Stimulated activated CD4-positive, alpha-beta T cell treated with anti-CD3 and anti-CD28 coated beads, Interleukin-4, amount 100 ng/mL, for 24 hours (primary cell): ENCODE results near the gene MTA3.

Experiments
- DNase-seq: peaks from one replicate; pipeline ENCODE4 v3.0.0-alpha.2; 2020

MTA3 gene

GRCh38 chr2:42791606-42792005, 223.2 kb downstream of the MTA3 start:
- DNase-seq, result no peak

GRCh38 chr2:42792087-42792582, 223.7 kb downstream of the MTA3 start:
- DNase-seq, result no peak

GRCh38 chr2:42792583-42793333, 224.3 kb downstream of the MTA3 start, which contains the start of gene HAAO:
Gene HAAO (minus strand): TSS chr2:42792583. CDS start chr2:42792536, 47 bp downstream.
- DNase-seq, result no peak

DNA sequence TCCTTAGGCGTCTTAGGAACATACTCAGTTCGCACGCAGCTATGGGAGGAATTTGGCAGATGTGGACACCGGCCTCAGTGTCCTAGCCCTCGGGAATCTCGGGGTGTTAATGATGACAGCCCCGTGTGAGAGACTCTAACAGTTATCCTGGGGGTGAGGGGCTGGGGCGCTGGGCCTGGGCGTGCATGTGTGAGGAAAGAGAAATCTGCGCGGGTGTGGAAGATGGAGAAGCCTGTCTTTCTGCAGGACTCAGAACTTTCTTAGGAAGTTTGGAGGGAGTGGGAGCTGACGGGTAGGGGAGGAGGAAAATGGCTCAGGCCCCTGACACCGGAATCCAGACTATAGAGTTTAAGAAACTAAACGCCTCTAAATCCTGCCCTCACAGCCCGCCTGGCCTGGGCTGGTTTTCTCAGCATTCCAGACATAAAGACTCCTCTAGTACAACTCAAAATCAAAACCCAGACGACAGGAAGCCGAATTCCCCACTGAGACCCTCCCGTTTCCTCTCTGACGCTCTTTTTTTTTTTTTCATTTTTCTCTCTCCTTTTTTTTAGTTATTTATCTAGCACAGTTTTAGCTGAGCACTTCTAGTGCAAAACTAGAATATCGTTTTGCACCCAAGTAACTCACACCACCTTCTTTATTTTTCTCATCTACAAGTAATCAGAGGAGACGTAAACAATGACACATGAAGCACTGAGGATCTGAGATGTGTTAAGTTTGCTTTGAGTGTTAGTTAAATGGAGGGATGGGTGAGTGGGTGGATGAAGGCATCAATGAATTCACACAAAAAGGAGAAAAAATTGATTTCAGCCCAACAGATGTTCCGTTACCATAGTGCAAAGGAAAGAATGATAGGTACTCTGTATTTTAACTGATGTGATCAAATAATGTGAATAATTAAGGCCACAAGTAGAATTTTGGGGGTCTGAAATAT, 225.2 kb downstream of the MTA3 start:
- no peak for DNase-seq

DNA sequence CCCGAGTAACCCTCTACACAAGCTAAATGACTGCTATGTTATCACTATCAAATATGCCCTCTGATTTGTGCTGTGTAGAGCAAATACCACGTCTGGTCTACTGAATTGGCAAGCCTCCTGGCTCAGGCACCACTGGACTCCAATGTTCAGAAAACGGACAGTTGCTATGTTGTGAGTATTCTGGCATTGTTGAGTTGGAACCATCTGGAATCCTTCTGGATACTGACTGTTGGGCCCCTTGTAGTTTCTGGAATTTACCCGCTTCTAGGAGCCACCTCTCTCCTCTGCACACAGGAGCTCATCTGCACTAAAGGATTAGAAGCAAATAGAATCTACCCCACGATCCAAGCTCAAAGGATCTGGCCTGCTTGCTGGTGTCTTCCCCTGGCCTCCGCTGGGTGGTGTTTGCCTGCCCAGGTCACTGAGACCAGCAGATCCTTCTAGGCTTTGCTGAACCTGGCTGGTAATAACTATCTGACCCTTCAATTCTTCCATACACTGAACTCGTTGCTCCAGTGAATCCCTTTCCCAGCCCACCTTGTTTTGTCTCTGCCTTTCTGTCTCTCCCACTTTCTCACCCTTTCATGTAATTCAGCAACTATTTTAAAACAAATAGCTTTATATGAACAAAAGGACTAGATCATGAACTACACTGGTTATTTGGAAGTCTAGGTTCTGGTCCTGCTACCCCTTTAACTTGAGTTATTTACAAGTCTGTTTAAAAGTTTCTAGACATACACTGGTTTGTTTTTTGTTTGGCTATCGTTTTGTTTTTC, 226.0 kb downstream of the MTA3 start:
- DNase-seq, result no peak

- DNase-seq, result no peak
Measured at GRCh38 chr2:42795275-42795674, 226.8 kb downstream of the MTA3 start.

- no peak for DNase-seq
Measured at GRCh38 chr2:42795841-42796301, 227.4 kb downstream of the MTA3 start.

DNA sequence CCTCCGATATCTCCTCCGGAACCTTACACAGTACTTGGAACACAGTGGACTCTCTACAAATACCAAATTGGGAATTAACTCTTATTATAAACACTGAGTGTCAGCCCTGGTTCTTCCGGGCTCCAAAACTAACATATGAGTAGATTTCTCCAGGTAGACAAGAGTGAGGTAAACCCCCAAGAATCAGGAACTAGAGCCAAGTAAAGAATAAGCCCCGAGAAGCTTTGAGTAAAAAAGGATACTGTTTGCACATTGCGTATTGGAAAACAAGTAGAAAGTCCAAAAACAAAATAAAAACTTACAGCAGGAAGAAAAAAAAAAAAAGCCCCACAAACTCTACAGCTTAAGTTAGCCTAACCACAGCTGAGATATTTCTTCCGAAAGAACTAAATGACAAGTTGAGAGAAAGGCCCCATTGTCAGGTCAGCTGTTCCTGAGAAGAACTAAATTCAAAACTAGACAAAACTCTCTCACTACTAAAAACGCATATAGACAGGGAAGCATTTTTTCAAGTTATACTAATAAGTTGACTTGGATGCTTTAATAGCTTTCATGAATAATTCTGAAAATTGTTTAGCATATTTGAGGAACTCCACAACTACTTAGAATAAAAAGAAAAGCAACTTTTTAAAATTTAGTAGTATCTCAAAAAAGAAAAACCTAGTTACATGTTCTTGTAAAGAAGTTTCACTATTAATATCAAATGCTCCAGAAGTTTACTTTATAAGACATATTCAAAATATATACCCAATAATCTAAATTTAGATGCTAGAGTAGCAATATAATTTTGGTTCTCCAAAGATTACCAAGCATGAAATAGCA, 228.2 kb downstream of the MTA3 start:
- no peak for DNase-seq

GRCh38 chr2:42797281-42797680, 228.8 kb downstream of the MTA3 start:
- no peak for DNase-seq

- no peak for DNase-seq
Measured at GRCh38 chr2:42799881-42800280, 231.4 kb downstream of the MTA3 start.

DNA sequence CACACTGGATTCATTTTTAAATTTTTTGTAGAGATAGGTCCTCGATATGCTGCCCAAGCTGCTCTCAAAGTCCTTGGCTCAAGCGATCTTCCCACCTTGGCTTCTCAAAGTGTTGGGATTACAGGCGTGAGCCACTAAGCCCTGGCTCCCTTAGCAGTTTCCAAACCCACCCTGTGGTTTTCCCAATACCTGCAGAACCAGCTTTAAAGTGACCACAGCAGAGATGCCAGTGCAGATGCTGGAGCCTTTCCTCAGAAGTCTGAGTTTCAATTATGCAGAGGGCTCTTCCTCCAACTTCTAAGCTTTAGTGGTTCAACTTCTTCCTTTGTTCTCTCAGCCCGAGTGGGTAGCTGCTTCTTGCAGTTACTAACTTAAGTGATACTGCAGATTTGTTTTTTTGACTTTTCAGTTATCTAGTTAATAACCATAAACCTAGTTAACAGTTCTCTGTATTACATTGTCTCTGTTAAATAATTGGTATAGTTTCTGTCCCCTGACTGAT, 232.1 kb downstream of the MTA3 start:
- no peak for DNase-seq

- DNase-seq, result no peak
Measured at GRCh38 chr2:42800981-42801380, 232.5 kb downstream of the MTA3 start.

- DNase-seq, result no peak
Measured at GRCh38 chr2:42801381-42801780, 232.9 kb downstream of the MTA3 start.

- DNase-seq, result no peak
Measured at GRCh38 chr2:42802150-42802549, 233.7 kb downstream of the MTA3 start.

DNA sequence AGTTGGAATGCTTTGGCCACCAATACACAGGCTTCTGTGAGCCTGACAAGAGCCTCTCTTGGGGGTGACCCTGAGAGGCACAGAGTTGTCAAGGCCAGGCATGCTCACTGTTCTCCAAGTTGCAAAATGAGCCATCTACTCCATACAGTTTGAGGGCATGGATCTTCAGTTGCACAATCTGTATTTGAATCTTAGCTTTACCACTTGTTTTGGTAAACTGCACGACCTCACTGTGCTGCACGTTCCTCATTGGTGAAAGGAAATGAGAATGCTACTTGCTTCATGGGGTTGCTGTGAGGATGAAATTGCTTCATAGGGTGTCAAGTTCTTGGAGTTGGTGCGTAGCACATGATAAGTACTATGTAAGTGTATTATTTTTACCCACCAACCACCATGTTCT, 235.9 kb downstream of the MTA3 start:
- DNase-seq, result no peak

DNA sequence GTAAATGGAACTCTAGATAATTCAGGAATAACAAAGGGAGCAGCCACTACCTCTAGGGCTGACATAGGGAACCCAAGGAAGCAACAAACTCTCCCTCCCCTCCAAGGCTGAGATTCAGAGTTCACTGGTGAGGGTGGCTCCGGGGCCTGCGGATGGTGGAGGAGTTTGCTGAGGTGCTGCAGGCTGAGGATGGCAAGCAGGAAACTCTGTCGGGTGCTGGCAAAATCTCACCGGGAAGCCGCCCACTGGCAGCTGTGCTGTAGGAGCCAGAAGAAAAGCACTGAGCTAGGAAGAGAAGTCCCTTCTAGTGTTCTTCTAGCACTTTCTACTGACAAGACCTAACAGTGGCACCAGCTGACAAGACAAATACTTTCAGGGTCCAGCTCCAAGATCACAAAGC, 236.5 kb downstream of the MTA3 start:
- no peak for DNase-seq
